Heart left ventricle (tissue), 16 donors: Measurements from ENCODE around the gene LTF. TPM values are rescaled to one million over a fixed set of nuclear protein-coding genes. Genes with fewer than 3 reads are reported as not detected.

Experiments used
- ATAC-seq, 4 donors: fragments of 200-7000 bp; cut with Tn5 transposase; one replicate each; pipeline ENCODE4 v1.9.1; 2020 to 2022; ENCODE audit warnings: moderate library complexity in 4 of 4, mild to moderate bottlenecking in 3 of 4, moderate number of reproducible peaks in 1 of 4
- DNase-seq, 5 donors: peaks; one replicate each; pipeline ENCODE4 v3.0.0-alpha.2; 2020
- H3K27ac ChIP-seq, 12 donors: fragments of 200-600 bp; sonication (generic) in 4 of 12; one replicate each; pipeline versions ENCODE4 v1.5.0 to v1.8.0; 2016 to 2022; ENCODE audit warnings: mild to moderate bottlenecking in 2 of 12
- H3K27me3 ChIP-seq, 9 donors: fragments of 200-600 bp; sonication (generic) in 2 of 9; one replicate each; pipeline versions ENCODE4 v1.5.1 to v1.8.0; 2016 to 2022; ENCODE audit warnings: mild to moderate bottlenecking in 3 of 9
- H3K36me3 ChIP-seq, 9 donors: fragments of 200-600 bp; sonication (generic) in 2 of 9; one replicate each; pipeline versions ENCODE4 v1.5.0 to v1.8.0; 2018 to 2022; ENCODE audit warnings: mild to moderate bottlenecking in 2 of 9
- H3K4me1 ChIP-seq, 12 donors: fragments of 200-600 bp; sonication (generic) in 4 of 12; one replicate each; pipeline versions ENCODE4 v1.5.0 to v1.8.0; 2016 to 2022; ENCODE audit warnings: mild to moderate bottlenecking in 3 of 12
- H3K4me3 ChIP-seq, 12 donors: fragments of 200-600 bp; sonication (generic) in 4 of 12; one replicate each; pipeline versions ENCODE4 v1.5.0 to v1.8.0; 2017 to 2022; ENCODE audit warnings: mild to moderate bottlenecking in 9 of 12, moderate library complexity in 4 of 12
- H3K9me3 ChIP-seq, 12 donors: fragments of 200-600 bp; sonication (generic) in 4 of 12; one replicate each; pipeline versions ENCODE4 v1.5.0 to v1.8.0; 2016 to 2022; ENCODE audit warnings: mild to moderate bottlenecking in 1 of 12
- POLR2A ChIP-seq, 2 donors: fragments of 450-650 bp; IDR thresholded peaks; one replicate each; pipeline ENCODE4 v1.6.1; 2017; ENCODE audit warnings: antibody characterized with exemption in 2 of 2, mild to moderate bottlenecking in 2 of 2, moderate library complexity in 2 of 2
- WGBS, 4 donors: extraction: QIAGEN DNeasy Blood & Tissue Kit in 2 of 4; methylation state at CpG; one replicate each; pipeline versions ENCODE4 v1.1.5 to v1.1.7; 2013 to 2018; 5-methylcytosine and 5-hydroxymethylcytosine counted together
- intact Hi-C, 10 donors: fragments of 100-400 bp; cut with DNase I; formaldehyde crosslinking; loops; one replicate each; pipeline versions ENCODE4 v1.11.1 to v1.14.2; 2022
- polyA plus RNA-seq, 2 donors: library from polyadenylated mRNA; stranded (reverse); fragments of 200-250 nt; gene quantifications; one replicate each; pipeline ENCODE4 v1.2.3, GENCODE V29; 2013
- total RNA-seq, 9 donors: library from RNA; depleted of rRNA in 2 of 9; stranded (reverse); fragments of >200 nt in 2 of 9; fragmentation: NEBNext Ultra II Directional in 3 of 9; extraction: Animal tissue kit (Norgen Biotek cat#: 25700) in 3 of 9; gene quantifications; one replicate each; pipeline versions ENCODE4 v1.1.0 to v1.2.4, GENCODE V29; 2016 to 2023
- TF ChIP-seq, protein P1 (sequence below), 12 donors: fragments of 200-600 bp; sonication (generic) in 4 of 12; IDR thresholded peaks; one replicate each; pipeline versions ENCODE4 v1.5.0 to v1.8.0; 2018 to 2022; ENCODE audit warnings: antibody characterized with exemption in 12 of 12, mild to moderate bottlenecking in 5 of 12
- donor health status: ischemic (EF 13 %, LVEDD 7.1; RV severe dilation, severe dysfunction).
- donor health status: healthy with polysubstance abuse.
- donor health status: DM: no; HTN: yes; CAD: no.
- donor health status: DM: no; HTN: no; CAD: no.
- donor health status: ischemic (EF 25% LVEDD 6.9; RV normal size, moderate dysfunction).
- donor health status: ischemic (EF 25% LVEDD 5.7; RV mildly dilated, moderate dysfunction).
- donor health status: healthy.
- donor health status: DM: yes; HTN: yes; CAD: no.
- donor health status: ischemic (EF 35%, LVEDD 5.7; RV mildly dilated, moderate dysfunction).
- donor health status: nonischemic (EF 11% LVEDD 7.7; RV severe dilation, severe dysfunction).
- donor health status: DM: yes; HTN: yes; CAD: no.
- donor health status: PGD.
- donor health status: ischemic (EF 29% LVEDD 5.4; RV normal size, mild dysfunction).
- donor health status: nonischemic (EF 23%, LVEDD 6.1; RV moderate dilation, normal function).

The LTF gene
- total and polyA plus RNA-seq, 11 donors = 1.6 to 10.6 (median 3.0) TPM

DNA sequence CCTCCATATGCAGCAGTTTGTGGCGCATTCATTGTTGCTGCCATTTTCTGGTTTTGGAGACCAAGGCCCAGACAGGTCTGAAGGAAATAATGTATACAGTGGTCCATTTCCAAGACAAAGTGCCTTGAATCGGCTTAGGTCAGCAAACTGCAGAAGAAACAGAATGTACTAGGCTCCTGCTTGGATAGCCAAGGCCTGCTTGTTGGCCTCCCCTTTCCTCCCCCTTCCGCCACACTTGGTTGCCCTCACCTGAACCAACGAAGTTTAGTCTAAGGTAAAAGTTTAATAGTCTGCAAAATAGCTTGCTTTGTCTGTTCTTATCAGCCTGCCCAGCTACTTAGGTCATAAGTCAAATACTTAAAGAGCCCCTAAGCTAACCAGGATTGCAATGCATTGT is 21.1 kb upstream of the LTF start:
- WGBS, 4 donors = 91 to 97% (median 95%) methylated on average over 4 of the region's 4 CpGs
- ATAC-seq (no peak), DNase-seq (no peak)
- Histone ChIP-seq H3K36me3 (no peaks in the 10 kb centered on the region), H3K4me3 (no peak overlapping the region), H3K27me3 (no peaks in the 10 kb centered on the region), H3K4me1 (peaks cover 0 to 15% (median 2%) of the 10 kb centered on the region in 12 donors), H3K27ac (no peak overlapping the region), H3K9me3 (no peaks in the 10 kb centered on the region)
- TF ChIP-seq POLR2A (IDR thresholded peaks at IDR 0.05) = no peak
- TF ChIP-seq, protein P1, sequence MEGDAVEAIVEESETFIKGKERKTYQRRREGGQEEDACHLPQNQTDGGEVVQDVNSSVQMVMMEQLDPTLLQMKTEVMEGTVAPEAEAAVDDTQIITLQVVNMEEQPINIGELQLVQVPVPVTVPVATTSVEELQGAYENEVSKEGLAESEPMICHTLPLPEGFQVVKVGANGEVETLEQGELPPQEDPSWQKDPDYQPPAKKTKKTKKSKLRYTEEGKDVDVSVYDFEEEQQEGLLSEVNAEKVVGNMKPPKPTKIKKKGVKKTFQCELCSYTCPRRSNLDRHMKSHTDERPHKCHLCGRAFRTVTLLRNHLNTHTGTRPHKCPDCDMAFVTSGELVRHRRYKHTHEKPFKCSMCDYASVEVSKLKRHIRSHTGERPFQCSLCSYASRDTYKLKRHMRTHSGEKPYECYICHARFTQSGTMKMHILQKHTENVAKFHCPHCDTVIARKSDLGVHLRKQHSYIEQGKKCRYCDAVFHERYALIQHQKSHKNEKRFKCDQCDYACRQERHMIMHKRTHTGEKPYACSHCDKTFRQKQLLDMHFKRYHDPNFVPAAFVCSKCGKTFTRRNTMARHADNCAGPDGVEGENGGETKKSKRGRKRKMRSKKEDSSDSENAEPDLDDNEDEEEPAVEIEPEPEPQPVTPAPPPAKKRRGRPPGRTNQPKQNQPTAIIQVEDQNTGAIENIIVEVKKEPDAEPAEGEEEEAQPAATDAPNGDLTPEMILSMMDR (IDR thresholded peaks at IDR 0.05) = no peak
- intact Hi-C loops = loop anchor here in 7 of 10 donors (5.0 to 10.0 kb wide), 4 partner anchors 72 to 147 kb away; no protein-coding TSS in a partner anchor

GRCh38 chr3:46484911-46485778 is 20.4 kb upstream of the LTF start:
- TF ChIP-seq, protein P1 (IDR thresholded peaks at IDR 0.05) = no peak
- no peak overlapping the region for H3K4me3 ChIP-seq
- no peaks in the 10 kb centered on the region for H3K9me3 ChIP-seq
- DNase-seq = no peak
- no peaks in the 10 kb centered on the region for H3K27me3 ChIP-seq
- peaks cover 0 to 12% (median 2%) of the 10 kb centered on the region in 12 donors for H3K4me1 ChIP-seq
- intact Hi-C loops = loop anchor here in 7 of 10 donors (5.0 to 10.0 kb wide), 4 partner anchors 72 to 147 kb away; no protein-coding TSS in a partner anchor
- no peaks in the 10 kb centered on the region for H3K36me3 ChIP-seq
- 54 to 78% (median 68%) methylated on average over 6 to 10 of the region's 10 CpGs for WGBS, 4 donors
- H3K27ac ChIP-seq = no peak overlapping the region
- no peak for ATAC-seq

- Histone ChIP-seq H3K4me1 (peaks cover 0 to 12% (median 2%) of the 10 kb centered on the region in 12 donors), H3K27me3 (no peaks in the 10 kb centered on the region), H3K27ac (no peak overlapping the region), H3K9me3 (no peaks in the 10 kb centered on the region), H3K36me3 (no peaks in the 10 kb centered on the region), H3K4me3 (no peak overlapping the region)
- DNase-seq (no peak), ATAC-seq (no peak)
- intact Hi-C loops = loop anchor here in 1 of 10 donors (10.0 kb wide), 1 partner anchor 140 kb away; no protein-coding TSS in a partner anchor
- WGBS, 4 donors = 94 to 100% (median 100%) methylated on average over 1 of the region's 1 CpG
- no peak for TF ChIP-seq POLR2A (IDR thresholded peaks at IDR 0.05)
- TF ChIP-seq, protein P1 (IDR thresholded peaks at IDR 0.05) = no peak
Measured at GRCh38 chr3:46484388-46484787, 19.7 kb upstream of the LTF start.

- no peak for TF ChIP-seq POLR2A (IDR thresholded peaks at IDR 0.05)
- TF ChIP-seq, protein P1 (IDR thresholded peaks at IDR 0.05) = no peak
- peaks cover 0 to 8% (median under 1%) of the 10 kb centered on the region in 12 donors for H3K4me1 ChIP-seq
- no peaks in the 10 kb centered on the region for H3K9me3 ChIP-seq
- H3K36me3 ChIP-seq = no peaks in the 10 kb centered on the region
- DNase-seq = peak in 1 of 5 donors; percentile 41
- H3K4me3 ChIP-seq = no peak overlapping the region
- peak in 3 of 4 donors; percentile 21 to 63 (median 37) for ATAC-seq
- intact Hi-C loops = loop anchor here in 1 of 10 donors (10.0 kb wide), 1 partner anchor 141 kb away; no protein-coding TSS in a partner anchor
- H3K27ac ChIP-seq = no peak overlapping the region
- 89 to 93% (median 91%) methylated on average over 2 of the region's 2 CpGs for WGBS, 4 donors
- H3K27me3 ChIP-seq = no peaks in the 10 kb centered on the region
Measured at GRCh38 chr3:46483825-46484224, 19.1 kb upstream of the LTF start.
